HUES64 (cell line): ENCODE measurements around the gene TJP1.
"Not testable (repeated sequence)": the region's sequence is repeated elsewhere in the genome, so short reads cannot be mapped to it uniquely, and the experiment has no call there.

Source experiments
- H3K27ac ChIP-seq: 2 replicates; pipeline ENCODE4 v1.7.0; 2013; ENCODE audit warnings: low read depth, low read length, inconsistent platforms
- H3K27me3 ChIP-seq: 2 replicates; pipeline ENCODE4 v1.6.1; 2013; ENCODE audit warnings: mild to moderate bottlenecking, low read length; ENCODE audit not compliant: insufficient read depth
- H3K36me3 ChIP-seq: 2 replicates; pipeline ENCODE4 v1.6.1; 2013; ENCODE audit warnings: mild to moderate bottlenecking, low read length; ENCODE audit not compliant: insufficient read depth
- H3K4me1 ChIP-seq: 2 replicates; pipeline ENCODE4 v1.6.1; 2013; ENCODE audit warnings: mild to moderate bottlenecking, low read length, moderate library complexity; ENCODE audit not compliant: insufficient read depth
- H3K4me3 ChIP-seq: 2 replicates; pipeline ENCODE4 v1.5.1; 2013; ENCODE audit warnings: mild to moderate bottlenecking, low read length, moderate library complexity
- H3K9ac ChIP-seq: 2 replicates; pipeline ENCODE4 v1.6.1; 2013; ENCODE audit warnings: mild to moderate bottlenecking, low read depth, low read length
- H3K9me3 ChIP-seq: 2 replicates; pipeline ENCODE4 v1.6.1; 2013; ENCODE audit warnings: low read depth, low read length; ENCODE audit not compliant: insufficient read depth
- whole genome bisulfite sequencing: fragments of 150-250, 120-280 bp; methylation state at CpG from one replicate; pipeline ENCODE4 v1.1.7; 2013; ENCODE audit warnings: missing lambda C conversion rate; 5-methylcytosine and 5-hydroxymethylcytosine counted together

The TJP1 gene

GRCh38 chr15:29677871-29678461 is 144.3 kb downstream of the TJP1 start:
- no peak overlapping the region for H3K4me3 ChIP-seq
- H3K36me3 ChIP-seq: no peaks in the 10 kb centered on the region
- WGBS: 82% methylated on average over 10 of the region's 10 CpGs
- peaks cover 5% of the 10 kb centered on the region; the same call in 1 of the 2 replicates for H3K4me1 ChIP-seq
- H3K27me3 ChIP-seq: no peaks in the 10 kb centered on the region
- no peak overlapping the region for H3K9ac ChIP-seq
- no peak overlapping the region for H3K27ac ChIP-seq
- H3K9me3 ChIP-seq: no peaks in the 10 kb centered on the region

- Histone ChIP-seq H3K9ac (no peak overlapping the region), H3K27me3 (no peaks in the 10 kb centered on the region), H3K36me3 (no peaks in the 10 kb centered on the region), H3K4me3 (no peak overlapping the region), H3K4me1 (peaks cover 5% of the 10 kb centered on the region; the same call in 1 of the 2 replicates), H3K27ac (no peak overlapping the region), H3K9me3 (no peaks in the 10 kb centered on the region)
- 83% methylated on average over 4 of the region's 4 CpGs for WGBS
Measured at GRCh38 chr15:29677455-29677854, 144.8 kb downstream of the TJP1 start.

DNA sequence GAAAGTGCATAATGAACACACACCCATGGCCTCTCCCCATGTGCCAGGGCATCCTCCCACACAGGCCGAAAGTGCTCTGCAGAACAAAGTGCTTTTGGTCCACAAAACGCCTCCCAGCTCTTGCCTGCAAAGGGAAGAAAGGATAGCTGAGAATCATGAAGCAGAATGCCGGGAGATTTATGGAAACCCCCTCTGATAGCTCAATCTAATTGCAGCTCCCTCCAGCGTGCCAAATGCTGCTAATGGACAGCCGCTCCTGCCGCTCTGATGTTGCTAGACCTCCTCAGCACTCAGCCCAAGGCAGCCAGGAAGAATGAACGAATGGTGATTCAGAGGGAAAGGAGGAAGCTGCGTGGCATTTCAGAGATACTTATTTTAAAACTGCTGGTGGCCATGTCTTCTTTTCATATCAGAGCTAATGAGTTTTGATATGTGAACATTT is 145.3 kb downstream of the TJP1 start:
- H3K4me3 ChIP-seq: no peak overlapping the region

DNA sequence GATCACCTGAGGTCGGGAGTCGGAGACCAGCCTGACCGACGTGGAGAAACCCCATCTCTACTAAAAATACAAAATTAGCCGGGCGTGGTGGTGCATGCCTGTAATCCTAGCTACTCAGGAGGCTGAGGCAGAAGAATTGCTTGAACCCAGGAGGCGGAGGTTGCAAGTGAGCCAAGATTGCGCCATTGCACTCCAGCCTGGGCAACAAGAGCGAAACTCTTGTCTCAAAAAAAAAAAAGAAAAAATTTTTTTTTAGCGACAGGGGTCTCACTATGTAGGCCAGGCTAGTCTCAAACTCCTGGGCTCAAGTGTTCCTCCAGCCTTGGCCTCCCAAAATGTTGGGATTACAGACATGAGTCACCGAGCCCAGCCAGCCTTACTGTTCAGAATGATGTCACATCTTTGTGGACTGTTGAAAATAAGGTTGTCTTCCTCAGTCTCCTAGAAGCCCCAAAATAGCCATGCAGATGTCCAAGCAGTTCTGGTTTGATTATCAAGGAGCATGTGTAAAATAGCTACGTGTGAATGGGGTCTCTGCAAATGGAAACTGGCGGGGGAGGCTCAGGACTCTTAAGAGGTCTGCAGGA is 145.8 kb downstream of the TJP1 start:
- H3K36me3 ChIP-seq, H3K27me3 ChIP-seq, H3K27ac ChIP-seq, H3K4me1 ChIP-seq, H3K9me3 ChIP-seq, H3K9ac ChIP-seq: not testable (repeated sequence)
- WGBS: 78% methylated on average over 13 of the region's 13 CpGs
- 0 out of 2 replicates have a peak overlapping the region, but pooled peaks have one; percentile 80 for H3K4me3 ChIP-seq

More for the DNA sequence above, 145.3 kb downstream of the TJP1 start:
- H3K27me3 ChIP-seq: no peaks in the 10 kb centered on the region
- H3K36me3 ChIP-seq: no peaks in the 10 kb centered on the region
- H3K4me1 ChIP-seq: peaks cover 5% of the 10 kb centered on the region; the same call in 1 of the 2 replicates
- 63% methylated on average over 8 of the region's 8 CpGs for WGBS
- H3K27ac ChIP-seq: no peak overlapping the region
- no peak overlapping the region for H3K9ac ChIP-seq
- no peaks in the 10 kb centered on the region for H3K9me3 ChIP-seq

- H3K27me3 ChIP-seq: no peaks in the 10 kb centered on the region
- no peaks in the 10 kb centered on the region for H3K36me3 ChIP-seq
- H3K9ac ChIP-seq: peak overlapping the region; percentile 36
- peaks cover 14% of the 10 kb centered on the region; the same call in 1 of the 2 replicates for H3K4me1 ChIP-seq
- no peaks in the 10 kb centered on the region for H3K9me3 ChIP-seq
- H3K4me3 ChIP-seq: peak overlapping the region; percentile 80
- no peak overlapping the region for H3K27ac ChIP-seq
- WGBS: 8% methylated on average over 29 of the region's 29 CpGs
Measured at GRCh38 chr15:29675791-29676301, 146.4 kb downstream of the TJP1 start.

GRCh38 chr15:29674661-29675533 is 147.4 kb downstream of the TJP1 start:
- Histone ChIP-seq H3K27me3 (no peaks in the 10 kb centered on the region), H3K9me3 (no peaks in the 10 kb centered on the region), H3K36me3 (no peaks in the 10 kb centered on the region), H3K4me1 (peaks cover 15% of the 10 kb centered on the region; the same call in 1 of the 2 replicates), H3K9ac (peak overlapping the region; percentile 71), H3K27ac (0 out of 2 replicates have a peak overlapping the region, but pooled peaks have one; percentile 12), H3K4me3 (peak overlapping the region; percentile 80)
- WGBS: under 1% methylated on average over 71 of the region's 74 CpGs

DNA sequence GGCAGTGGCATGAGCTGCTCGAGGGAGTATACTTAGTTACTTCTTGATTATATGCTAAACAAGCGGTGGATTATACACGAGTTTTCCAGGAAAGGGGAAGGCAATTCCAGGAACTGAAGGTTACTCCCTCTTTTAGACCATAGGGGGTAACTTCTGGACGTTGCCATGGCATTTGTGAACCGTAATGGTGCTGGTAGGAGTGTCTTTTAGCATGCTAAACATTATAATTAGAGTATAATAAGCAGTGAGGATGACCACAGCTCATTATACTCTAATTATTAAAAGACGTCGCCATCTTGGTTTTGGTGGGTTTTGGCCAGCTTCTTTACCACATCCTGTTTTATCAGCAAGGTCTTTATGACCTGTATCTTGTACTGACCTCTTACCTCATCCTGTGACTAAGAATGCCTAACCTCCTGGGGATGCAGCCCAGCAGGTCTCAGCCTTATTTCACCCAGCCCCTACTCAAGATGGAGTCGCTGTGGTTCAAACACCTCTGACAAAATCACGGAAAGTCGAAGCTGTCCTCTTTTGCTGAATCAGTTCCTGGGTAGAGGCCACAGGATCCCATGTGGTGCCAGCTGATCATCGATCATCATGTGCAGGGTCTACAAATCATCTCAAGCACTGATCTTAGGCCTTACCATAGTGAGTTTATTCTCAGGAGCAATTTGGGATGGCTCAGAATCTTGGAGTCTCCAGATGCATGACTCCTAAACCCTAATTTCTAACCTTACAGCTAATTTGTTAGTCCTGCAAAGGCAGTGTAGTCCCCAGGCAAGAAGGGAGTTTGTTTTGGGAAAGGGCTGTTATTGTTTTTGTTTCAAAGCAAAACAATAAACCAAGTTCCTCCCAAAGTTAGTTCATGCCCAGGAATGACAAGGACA is 149.1 kb downstream of the TJP1 start:
- Histone ChIP-seq H3K9ac (no peak overlapping the region), H3K27ac (no peak overlapping the region), H3K4me1 (peaks cover 15% of the 10 kb centered on the region; the same call in 1 of the 2 replicates), H3K27me3 (no peaks in the 10 kb centered on the region), H3K9me3 (no peaks in the 10 kb centered on the region), H3K4me3 (no peak overlapping the region), H3K36me3 (no peaks in the 10 kb centered on the region)
- 90% methylated on average over 10 of the region's 11 CpGs for WGBS

DNA sequence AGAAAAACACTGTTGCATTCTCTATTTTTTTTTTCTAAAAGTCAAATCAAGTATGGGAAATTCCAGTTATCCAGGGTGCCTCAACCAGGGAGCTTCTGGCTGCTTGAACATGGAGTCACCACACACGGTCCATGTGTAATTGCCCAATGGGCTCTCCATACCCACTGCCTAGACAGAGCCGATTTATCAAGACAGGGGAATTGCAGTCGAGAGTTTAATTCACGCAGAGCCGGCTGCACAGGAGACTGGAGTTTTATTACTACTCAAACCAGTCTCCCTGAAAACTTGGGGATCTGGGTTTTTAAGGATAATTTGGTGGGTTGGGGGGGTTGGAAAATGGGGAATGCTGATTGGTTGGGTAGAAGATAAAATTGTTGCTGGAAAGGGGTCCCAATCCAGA is 149.8 kb downstream of the TJP1 start:
- no peaks in the 10 kb centered on the region for H3K27me3 ChIP-seq
- WGBS: 96% methylated on average over 5 of the region's 5 CpGs
- H3K36me3 ChIP-seq: no peaks in the 10 kb centered on the region
- H3K9ac ChIP-seq: no peak overlapping the region
- H3K27ac ChIP-seq: no peak overlapping the region
- H3K9me3 ChIP-seq: no peaks in the 10 kb centered on the region
- H3K4me1 ChIP-seq: peaks cover 15% of the 10 kb centered on the region; the same call in 1 of the 2 replicates
- H3K4me3 ChIP-seq: no peak overlapping the region

DNA sequence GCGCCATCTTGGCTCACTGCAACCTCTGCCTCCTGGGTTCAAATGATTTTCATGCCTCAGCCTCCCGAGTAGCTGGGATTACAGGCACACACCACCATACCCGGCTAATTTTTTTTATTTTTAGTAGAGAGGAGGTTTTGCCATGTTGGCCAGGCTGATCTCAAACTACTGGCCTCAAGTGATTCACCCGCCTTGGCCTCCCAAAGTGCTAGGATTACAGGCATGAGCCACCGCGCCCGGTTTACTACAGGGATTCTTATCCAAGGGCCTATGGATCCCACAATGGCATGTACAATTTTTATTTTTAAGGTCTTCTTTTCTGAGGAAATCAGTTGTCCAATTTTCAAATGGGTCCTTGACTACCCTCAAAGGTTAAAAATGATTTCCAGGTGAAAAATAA is 150.2 kb downstream of the TJP1 start:
- H3K27ac ChIP-seq: not testable (repeated sequence)

More for the DNA sequence above, 150.2 kb downstream of the TJP1 start:
- H3K4me1 ChIP-seq: peaks cover 15% of the 10 kb centered on the region; the same call in 1 of the 2 replicates
- H3K36me3 ChIP-seq, H3K9me3 ChIP-seq, H3K9ac ChIP-seq, H3K4me3 ChIP-seq, H3K27me3 ChIP-seq: not testable (repeated sequence)
- WGBS: 92% methylated on average over 6 of the region's 7 CpGs
